Stimulated activated CD8-positive, alpha-beta memory T cell treated with anti-CD3 and anti-CD28 coated beads, Interleukin-12 subunit alpha, Interleukin-12 subunit beta, amount 100 ng/mL, for 4 hours (primary cell): ENCODE data around the gene SPSB3.
"Not testable (repeated sequence)": the region's sequence is repeated elsewhere in the genome, so short reads cannot be mapped to it uniquely, and the experiment has no call there.

Experiments
- DNase-seq: peaks from one replicate; pipeline ENCODE4 v3.0.0-alpha.2; 2020; ENCODE audit warnings: low read depth

The SPSB3 gene

DNA sequence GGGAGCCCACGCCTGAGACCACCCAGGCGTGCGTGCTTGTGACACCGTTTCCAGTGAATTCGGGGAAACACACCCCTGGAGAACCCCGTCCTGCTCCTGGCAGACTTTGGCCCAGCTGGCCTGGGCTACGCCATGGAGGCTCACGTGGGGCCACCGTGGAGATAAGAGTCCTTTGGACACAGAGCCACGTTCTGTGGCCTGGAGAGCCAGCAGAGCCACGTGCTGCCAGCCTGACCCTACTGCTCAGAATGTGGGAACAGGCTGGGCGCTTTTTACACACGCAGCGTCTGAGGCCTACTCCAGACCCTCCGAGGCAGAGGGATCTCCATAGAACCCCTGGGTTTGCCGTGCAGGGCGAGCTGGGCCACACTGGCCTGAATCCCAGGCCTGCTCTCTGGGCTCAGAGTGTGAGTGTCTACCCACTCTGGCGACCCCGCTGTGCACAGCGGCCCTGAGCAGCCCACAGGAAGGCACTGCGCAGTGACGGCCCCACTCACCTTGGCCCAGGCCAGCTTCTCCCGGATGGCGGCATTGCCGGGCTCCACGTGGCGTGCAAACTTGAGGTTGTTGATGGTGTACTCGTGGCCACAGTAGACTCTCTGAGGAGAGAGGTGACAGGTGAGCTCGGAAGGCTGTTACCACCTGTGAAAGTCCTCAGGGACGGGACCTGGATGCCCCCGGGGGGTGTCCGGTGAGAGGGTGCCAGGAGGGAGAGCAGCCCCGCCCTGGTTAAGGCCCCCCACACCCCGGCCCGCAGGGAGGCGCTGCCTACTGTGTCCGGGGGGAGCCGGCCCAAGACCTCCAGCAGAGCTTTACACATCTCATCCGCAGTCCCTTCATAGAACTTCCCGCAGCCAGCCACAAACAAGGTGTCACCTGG lies 34.3 kb upstream of the SPSB3 start:
- DNase-seq = no peak

DNA sequence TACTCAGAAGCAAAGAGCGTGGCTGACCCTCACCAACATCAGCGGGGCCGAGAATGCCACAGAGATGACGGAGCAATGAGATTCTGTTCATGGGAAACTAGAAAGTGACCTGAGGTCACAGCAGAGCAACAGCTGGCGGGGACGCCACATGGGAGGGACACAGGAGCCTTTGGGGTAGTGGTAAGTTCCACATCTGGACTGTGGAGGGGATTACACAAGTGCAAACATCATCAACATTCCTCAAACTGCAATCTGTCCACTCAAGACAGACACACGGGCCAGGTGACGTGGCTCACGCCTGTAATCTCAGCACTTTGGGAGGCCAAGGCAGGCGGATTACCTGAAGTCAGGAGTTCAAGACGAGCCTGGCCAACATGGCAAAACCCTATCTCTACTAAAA lies 33.1 kb upstream of the SPSB3 start:
- DNase-seq = no peak

DNA sequence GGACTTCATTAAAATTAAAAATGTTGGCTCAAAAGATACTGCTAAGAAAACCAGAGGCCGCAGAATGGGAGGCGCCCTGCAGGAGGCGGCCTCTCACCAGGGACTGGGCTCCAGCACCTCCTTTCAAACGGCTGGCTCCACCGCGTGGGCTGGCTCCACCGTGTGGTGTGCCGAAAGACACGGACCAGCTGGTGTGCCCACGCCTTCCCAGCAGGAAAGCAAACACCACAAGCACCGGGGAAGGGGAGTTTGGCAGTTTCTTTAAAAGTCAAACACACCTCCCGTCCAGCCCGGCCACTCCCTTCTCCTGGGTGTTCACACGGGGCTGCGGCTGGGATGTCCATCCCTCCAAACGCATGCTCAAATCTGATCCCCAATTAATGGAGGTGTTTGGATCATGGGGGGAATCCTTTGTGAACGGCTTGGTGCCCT lies 30.4 kb upstream of the SPSB3 start:
- no peak for DNase-seq

DNA sequence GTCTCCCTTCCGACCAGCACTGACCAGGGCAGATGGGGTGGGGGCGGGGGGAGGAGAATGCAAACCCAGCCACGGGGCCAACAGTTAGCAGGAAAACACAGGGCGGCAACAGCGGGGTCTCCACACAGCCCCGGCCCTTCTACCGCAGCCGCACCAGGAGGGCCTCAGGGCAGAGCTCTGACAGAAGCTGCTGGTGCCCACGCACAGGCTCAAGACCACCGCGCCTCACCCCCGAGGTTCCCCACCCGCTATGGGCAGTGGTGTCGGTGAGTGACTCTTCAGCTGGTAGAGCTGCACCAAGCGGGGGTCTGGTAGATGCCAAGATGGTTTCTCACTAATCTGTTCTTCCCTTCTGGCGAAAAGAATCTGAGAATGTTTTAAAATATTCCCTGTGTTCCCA lies 28.2 kb upstream of the SPSB3 start:
- DNase-seq = no peak

DNA sequence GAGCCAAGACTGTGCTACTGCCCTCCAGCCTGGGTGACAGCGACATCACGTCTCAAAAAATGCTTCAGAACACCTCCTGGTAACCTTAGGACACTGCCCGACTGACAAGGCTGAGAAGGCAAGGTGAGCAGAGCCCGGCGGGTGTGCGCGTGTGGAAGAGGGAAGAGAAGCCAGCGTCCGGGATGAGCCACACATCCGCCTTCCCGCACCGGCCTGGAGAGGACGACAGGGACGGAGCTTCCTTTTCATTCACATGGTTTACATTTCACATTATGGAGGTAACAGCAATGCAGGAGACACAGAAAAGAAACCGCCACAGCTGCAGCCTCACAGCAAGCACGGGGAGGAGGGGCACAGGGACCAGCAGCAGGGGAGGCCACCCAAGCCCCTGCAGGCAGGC lies 27.7 kb upstream of the SPSB3 start:
- DNase-seq = no peak

DNA sequence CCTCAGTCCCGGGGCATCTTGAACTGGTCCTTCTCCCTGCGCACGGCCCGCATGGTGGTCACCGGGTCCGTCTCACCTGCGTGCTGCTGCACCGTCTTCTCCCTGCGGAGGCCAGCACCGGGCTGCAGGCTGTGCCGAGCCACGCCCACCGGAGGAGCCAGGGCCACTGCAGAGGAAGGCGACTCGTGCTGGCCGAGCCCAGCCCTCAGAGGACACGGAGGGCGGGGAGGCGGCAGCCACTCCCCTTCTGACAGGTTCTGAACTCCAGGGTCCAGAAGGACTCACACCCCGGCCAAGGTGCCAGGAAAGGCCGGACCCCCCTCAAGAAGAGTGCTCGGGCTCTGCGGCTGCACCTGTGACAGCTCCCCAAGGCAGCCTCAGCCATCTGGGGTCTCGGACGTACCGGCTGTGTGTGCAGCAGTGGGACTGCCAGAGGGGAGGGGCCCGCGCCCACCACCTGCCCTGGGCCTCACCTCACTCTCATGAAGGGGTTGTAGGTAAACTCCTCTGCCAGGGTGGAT lies 27.0 kb upstream of the SPSB3 start:
- DNase-seq = no peak

DNA sequence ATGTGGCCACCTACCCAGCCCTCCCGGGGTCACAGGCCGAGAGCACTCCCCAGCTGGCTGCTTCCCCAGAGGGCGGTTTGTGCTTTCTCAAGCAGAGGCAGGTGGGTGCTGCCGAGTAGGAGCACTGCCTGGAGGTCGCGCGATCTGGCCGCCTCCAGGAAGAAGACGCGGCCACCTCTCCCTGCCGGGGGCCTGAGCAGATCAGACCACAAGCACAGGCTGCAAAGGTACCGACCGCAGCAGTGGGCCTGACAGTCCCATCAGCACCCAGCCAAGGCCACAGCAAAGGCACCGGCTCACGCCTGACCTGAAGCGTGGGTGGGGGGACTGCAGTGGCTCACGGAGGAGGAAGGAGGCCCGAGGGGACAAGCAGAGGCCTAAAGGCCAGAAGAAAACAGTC lies 26.3 kb upstream of the SPSB3 start:
- no peak for DNase-seq

DNA sequence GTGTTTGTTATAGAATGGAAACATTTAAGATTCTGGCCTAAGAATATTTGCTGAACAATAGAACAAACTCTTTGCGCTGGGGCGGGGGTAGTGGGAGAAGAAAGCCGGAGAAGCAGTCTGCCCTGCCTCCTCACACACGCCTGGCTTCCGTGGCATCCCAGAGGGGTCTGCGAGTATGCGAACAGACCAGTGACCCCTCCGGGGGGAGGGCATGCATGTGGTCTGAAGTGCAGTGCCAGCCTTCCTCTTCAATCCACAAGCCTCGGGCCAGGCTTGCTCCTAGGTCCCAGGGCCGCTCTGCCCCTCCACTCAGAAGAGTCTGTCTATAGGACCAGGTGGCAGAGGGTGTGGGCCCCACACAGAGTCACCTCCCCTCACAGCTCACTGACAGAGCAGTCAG lies 25.3 kb upstream of the SPSB3 start:
- DNase-seq = no peak

DNA sequence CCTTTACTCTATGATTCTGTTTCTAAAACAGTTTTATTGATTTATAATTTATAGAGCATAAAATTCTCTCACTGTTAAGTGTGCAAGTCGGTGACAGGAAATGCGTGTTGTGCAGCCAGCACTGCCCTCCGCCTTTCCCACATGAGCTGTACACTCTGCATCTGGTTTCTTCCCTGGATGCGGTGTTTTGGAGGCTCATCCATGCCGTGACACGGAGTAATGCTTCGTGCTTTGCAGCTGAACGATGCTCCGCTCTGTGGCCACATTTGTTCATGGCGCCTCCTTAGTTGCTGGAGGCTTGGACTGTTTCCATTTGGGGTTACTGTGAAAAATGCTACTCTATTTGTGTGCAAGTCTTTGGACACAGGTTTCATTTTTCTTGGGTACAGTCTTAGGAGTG lies 18.3 kb upstream of the SPSB3 start:
- DNase-seq = no peak

DNA sequence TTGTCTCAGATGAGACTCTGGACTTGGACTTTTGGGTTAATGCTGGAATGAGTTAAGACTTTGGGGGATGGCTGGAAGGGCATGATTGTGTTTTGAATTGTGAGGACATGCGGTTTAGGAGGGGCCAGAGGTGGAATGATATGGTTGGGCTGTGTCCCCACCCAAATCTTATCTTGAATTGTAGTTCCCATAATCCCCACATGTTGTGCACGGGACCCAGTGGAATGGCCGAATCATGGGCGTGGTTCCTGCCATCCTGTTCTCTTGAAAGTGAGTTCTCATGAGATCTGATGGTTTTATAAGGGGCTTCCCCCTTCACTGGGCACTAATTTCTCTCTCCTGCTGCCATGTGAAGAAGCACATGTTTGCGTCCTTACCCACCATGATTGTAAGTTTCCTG lies 16.9 kb upstream of the SPSB3 start:
- not testable (repeated sequence) for DNase-seq

DNA sequence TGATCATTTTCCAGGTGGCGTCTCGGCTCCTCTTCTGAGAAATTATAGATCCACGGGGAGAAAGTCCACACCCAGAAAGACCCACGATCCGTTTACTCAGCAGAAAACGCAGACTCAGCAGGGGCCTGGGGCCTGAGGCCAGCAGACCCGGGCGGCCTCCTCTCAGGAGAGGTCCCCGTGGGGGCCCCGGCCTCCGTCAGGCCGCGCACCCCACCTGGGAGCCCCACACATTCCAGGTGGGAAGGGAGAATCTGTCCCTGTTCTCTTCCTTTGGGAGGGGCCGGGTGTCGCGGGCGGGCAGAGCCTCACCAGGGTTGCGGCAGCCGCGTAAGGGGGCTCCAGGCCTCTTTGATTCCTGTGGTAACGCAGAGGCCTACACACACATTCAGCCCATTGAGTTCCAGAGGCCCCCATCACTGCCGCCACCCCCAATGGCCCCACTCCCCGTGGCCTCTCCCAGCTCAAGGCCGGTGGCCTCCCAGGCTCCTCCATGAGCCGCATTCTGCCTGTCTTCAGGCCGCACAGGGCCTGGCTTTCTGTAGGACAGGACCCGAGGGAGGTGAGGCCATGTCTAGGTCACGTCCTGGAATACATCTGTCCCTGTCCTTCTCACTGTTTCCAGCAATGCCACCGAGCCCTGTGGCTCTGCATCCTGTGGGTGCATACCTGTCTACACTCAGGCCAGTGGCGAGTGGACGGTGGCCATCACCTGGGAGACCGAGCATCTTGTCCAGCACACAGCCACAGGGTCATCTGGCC lies 12.7 kb upstream of the SPSB3 start:
- DNase-seq = no peak

DNA sequence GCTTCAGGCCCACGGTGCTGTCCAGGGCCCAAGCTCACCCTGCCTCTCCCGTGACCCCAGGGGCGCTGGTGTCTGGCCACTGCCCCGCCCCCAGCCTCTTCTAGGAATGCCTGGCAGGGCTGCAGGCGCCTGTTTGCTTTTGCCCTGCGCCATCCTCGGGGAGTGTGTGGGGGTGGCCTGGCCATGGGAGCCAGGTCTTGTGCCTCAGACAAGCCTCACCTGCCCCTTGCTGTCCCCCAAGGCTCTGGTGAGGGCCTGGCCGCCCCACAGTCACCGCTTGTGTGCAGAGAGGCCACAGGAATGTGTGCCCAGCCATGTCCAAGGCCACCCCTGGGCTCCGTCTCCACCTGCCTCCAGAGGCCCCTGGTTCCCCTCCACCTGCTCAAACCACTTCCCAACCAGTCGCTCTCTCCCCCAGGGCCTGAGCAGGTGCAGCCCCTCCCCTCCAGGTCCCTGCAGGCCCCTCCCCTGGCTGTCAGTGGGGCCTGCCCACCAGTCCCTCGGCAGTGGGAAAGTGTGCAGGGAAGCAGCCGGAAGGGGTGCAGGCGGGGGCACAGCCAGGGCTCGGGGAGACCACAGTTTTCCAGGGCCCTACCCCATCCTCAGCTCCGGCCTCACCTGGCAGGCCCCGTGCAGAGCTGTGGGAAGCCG lies 12.0 kb upstream of the SPSB3 start:
- no peak for DNase-seq

DNA sequence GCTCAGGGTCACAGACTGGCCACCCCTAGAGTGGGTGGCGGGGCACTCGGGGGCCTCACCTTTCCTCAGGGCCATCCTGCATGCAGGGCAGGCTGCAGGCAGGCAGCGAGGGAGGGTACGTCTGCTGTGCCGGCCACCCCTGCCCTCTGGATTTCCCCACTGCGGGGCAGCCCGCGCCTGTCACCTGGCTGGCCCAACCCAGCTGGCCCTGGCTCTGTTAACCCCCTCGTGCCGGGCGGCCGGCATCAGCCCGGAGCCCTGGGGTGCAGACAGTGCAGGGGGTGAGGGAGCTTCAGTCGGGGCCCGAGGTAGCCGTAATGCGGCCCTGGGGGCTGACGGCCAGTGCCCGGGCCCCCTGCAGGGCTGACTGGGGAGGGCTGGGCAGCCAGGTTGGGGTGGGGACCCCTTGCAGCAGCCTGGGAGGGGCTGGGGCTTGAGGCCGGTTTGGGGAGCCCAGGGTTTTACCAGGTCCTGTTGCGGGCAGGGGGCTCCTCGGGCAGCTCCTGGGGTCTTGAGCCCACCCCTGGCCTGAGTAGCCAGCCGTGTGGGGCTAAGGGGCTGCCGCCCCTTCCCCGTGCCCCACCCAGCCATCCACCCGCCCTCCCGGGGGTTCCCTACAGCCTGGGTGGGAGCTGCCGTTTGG lies 11.3 kb upstream of the SPSB3 start, which contains the start of gene IGFALS:
Gene IGFALS (minus strand): TSS at position 128 of the 643 bp plus-strand sequence. CDS start 53 bp downstream, at position 75.
- DNase-seq = no peak

DNA sequence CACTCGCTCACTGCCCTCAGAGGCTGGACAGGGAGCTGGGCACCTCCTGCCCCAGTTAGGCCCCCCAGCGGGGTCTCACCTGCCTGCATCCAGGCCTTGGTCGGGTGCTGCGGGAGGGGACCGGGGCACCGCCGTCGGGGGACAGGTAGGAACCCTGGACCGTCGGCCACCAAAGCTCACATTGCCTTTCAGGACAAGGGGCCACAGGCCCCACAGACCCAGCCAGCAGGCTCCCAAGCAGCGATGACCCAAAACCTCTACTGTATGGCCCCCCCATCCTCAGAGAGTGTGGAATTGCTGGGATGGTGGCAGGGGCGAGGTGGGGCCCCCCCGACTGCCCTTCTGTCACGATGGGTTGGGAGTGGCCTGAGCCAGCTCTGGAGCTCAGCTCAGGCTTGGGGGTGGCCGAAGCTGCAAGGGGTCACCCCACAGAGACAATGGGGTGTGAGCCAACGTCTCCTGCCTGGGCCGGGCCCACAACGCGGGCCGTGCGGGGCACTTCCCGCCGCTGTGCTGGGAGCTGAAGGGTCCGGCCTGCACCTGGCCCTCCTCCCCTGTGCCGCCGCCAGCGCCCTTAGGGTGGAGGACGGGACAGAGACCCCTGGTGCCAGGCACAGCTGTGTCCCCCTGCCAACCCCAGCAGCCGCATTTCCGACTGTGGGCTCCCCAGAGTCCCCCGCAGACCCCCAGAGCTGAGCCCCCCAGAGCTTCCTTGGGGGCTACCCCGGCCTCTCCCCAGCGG lies 10.6 kb upstream of the SPSB3 start:
- DNase-seq = no peak

DNA sequence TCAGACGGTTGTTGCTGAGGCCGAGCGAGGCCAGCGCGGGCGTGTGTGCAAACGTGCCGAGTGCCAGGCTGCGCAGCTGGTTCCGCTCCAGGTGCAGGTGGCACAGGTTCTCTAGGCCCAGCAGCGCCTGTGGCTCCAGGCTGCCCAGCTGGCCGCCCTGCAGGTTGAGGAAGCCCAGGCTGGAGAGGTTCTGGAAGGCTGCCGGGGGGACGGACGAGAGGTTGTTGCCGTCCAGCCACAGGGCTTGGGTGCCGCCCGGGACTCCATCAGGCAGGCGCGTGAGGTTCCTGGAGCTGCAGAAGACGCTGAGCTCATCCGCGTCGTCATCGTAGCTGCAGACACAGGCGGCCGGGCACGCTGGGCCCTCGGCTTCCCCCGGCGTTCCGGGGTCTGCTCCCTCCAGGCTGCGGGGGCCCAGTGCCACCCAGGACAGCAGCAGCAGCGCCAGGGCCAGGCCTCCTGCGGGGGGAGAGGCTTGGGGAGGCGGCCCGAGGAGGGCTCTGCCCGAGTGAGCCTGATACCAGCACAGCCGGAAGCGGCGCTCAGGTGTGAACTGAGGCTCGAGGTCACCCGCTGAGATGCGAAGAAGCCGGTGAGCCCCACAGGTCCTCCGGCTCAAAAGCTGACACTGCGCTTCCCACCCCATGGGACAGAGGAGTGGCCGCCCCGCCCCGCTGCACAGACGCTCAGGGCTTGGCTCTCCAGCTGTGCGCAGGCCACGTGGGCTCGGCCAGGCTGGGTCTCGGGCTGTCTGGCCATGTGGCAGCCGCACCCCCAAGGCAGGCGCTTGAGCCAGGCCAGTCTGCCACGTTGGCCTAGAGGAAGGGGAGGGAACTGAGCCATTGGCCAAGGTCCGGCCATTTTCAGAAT lies 9.8 kb upstream of the SPSB3 start:
- no peak for DNase-seq

DNA sequence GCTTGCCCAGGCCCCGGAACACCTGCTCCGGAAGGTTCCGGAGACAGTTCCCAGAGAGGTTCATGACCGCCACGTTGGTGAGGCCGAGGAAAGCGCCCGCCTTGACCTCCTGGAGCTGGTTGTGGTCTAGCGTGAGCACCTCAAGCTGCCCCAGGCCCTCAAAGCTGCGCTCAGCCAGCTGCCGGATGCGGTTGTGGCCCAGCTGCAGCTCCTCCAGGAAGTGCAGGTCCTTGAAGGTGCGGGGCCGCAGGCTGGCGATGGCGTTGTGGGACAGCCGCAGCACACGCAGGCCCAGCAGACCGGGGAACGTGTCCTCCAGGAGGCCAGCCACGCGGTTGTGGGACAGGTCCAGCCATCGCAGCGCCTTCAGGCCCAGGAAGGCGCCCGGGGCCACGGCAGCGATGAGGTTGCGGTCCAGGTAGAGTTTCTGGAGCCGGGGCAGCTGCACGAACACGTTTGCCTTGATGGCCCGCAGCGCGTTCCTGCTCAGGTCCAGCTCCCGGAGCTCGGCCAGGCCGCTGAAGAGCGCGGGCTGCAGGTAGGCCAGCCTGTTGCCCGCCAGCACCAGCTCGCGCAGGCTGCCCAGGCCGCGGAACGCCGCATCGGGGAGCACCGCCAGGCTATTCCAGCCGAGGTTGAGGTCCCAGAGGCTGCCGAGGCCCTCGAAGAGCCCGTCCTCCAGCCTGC lies 9.0 kb upstream of the SPSB3 start:
- DNase-seq = no peak

DNA sequence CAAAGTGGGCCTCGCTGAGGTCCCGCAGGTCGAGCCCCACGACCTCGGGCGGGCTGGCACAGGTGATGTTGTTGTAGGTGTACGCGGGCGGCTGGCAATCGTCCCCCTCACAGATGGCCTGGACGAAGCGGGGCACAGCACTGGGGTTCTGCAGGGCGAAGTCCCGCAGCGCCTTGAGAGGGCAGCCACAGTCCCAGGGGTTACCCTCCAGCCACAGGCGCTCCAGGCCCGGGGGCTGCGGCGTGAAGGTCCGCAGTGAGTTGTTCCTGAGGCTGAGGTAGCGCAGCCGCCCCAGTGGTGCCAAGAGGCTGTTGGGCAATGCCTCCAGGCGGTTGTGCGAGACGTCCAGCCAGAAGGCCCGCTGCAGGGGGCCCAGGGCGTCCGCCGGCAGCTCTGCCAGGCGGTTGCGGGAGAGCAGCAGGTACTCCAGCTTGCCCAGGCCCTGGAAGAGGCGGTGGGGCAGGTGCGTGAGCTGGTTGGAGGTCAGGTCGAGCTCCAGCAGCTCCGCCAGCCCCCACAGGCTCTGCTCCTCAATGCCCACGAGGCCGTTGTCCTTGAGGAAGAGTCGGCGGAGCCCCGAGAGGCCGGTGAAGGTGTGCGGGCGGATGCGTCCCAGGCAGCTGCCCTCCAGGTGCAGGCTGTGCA lies 8.4 kb upstream of the SPSB3 start:
- no peak for DNase-seq

DNA sequence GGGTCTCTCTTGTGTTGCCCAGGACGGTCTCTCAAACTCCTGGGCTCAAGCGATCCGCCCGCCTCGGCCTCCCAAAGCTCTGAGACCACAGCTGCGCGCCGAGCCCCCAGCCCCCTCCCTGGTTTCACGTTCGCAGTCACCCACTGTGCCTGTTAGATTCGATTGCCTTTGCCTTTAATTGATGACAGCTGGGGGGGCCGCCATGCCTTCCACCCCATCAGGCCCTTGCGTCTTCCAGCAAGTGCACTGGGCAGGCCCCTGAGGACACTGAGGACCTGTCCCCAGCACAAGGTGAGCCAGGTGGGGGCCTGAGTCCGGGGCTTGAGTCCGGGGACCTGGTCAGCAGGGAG lies 7.9 kb upstream of the SPSB3 start:
- no peak for DNase-seq

DNA sequence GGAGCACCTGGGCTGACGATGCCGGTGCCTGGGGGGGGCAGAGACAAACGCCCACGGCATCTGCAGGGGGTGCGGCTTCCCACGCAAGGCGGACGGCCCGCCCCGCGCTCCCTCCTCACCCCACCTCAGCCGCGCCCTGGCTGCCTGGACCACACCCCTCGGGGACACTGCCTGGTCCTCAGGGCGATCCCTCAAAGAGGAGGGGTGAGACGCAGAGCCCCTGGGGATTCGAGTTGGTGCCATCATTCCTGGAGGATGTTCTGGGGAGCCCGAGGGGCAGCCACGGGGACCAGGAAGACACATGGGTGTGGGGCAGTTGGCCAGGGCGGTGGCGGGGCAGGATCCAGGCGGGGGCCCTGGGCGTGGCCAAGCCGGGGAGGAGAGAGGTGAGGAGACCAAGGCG lies 7.3 kb upstream of the SPSB3 start:
- no peak for DNase-seq
